WERI-Rb-1 (cell line): Measurements from ENCODE around the gene GRID1.

Experiments used
- DNase-seq: peaks from one replicate; pipeline ENCODE4 v3.0.0-alpha.2; 2020
- H3K27ac ChIP-seq: fragments of 250-450 bp; sonication (Bioruptor Pico); 2 replicates; pipeline ENCODE4 v1.5.1; 2020; ENCODE audit warnings: mild to moderate bottlenecking, moderate library complexity
- H3K27me3 ChIP-seq: fragments of 250-450 bp; sonication (Bioruptor Pico); 2 replicates; pipeline ENCODE4 v1.5.1; 2021; ENCODE audit warnings: mild to moderate bottlenecking, low read depth, moderate library complexity; ENCODE audit not compliant: insufficient read depth, severe bottlenecking
- H3K36me3 ChIP-seq: fragments of 250-450 bp; sonication (Bioruptor Pico); 2 replicates; pipeline ENCODE4 v1.5.1; 2020; ENCODE audit warnings: mild to moderate bottlenecking, moderate library complexity
- H3K4me3 ChIP-seq: 2 replicates; pipeline ENCODE4 v1.5.1; 2011; ENCODE audit warnings: low read depth, mild to moderate bottlenecking, control low read depth, low read length
- H3K9me3 ChIP-seq: fragments of 250-450 bp; sonication (Bioruptor Pico); 2 replicates; pipeline ENCODE4 v1.5.1; 2021; ENCODE audit warnings: mild to moderate bottlenecking, moderate library complexity; ENCODE audit not compliant: severe bottlenecking
- TF ChIP-seq, protein P1 (sequence below): IDR thresholded peaks from 2 replicates; pipeline ENCODE4 v1.5.1; 2011; ENCODE audit warnings: low read depth, mild to moderate bottlenecking, control low read depth, inconsistent platforms, low read length

GRID1 gene

DNA sequence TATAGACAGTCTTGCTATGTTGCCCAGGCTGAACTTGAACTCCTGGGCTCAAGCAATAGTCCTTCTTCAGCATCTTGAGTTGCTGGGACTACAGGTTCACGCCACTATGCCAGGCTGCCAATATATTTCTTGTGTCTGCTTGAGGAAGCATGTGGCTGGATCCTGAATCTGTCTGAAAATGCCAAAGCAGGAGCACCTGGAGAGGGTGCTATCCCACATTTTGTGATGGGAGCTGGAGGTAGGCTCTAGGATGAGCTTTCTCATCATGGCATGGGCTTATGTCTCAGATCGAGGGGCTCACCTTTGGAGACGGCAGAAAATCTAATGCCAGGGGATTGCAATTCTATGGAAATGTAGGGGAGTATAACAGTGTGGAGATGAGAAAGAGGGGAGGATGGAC is 744.2 kb downstream of the GRID1 start:
- no peaks in the 10 kb centered on the region for H3K9me3 ChIP-seq
- no peak overlapping the region for H3K27ac ChIP-seq
- no peaks in the 10 kb centered on the region for H3K27me3 ChIP-seq
- no peaks in the 10 kb centered on the region for H3K36me3 ChIP-seq
- TF ChIP-seq, protein P1, sequence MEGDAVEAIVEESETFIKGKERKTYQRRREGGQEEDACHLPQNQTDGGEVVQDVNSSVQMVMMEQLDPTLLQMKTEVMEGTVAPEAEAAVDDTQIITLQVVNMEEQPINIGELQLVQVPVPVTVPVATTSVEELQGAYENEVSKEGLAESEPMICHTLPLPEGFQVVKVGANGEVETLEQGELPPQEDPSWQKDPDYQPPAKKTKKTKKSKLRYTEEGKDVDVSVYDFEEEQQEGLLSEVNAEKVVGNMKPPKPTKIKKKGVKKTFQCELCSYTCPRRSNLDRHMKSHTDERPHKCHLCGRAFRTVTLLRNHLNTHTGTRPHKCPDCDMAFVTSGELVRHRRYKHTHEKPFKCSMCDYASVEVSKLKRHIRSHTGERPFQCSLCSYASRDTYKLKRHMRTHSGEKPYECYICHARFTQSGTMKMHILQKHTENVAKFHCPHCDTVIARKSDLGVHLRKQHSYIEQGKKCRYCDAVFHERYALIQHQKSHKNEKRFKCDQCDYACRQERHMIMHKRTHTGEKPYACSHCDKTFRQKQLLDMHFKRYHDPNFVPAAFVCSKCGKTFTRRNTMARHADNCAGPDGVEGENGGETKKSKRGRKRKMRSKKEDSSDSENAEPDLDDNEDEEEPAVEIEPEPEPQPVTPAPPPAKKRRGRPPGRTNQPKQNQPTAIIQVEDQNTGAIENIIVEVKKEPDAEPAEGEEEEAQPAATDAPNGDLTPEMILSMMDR, result no peak
- no peak for DNase-seq
- H3K4me3 ChIP-seq, result no peak overlapping the region

DNA sequence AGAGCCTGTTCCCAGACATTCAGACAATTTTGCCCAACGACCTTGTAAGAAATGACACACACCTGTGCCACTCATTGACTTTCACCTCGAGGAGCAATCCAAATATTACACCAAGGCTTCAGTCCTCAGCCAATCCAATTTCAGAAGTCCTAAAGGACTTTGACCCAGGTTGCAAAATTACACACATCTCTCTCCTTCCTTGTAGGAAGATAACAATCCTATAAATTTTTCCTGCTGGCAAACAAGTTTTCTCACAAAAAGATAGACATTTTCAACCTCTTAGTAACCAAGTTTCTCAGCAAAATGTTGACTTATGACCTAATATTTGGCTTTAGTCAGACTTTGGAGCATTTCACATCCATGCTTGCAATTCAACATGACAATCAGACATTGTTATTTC is 745.0 kb downstream of the GRID1 start:
- H3K36me3 ChIP-seq, result no peaks in the 10 kb centered on the region
- TF ChIP-seq, protein P1, result no peak
- no peak overlapping the region for H3K4me3 ChIP-seq
- no peak overlapping the region for H3K27ac ChIP-seq
- H3K9me3 ChIP-seq, result no peaks in the 10 kb centered on the region
- no peaks in the 10 kb centered on the region for H3K27me3 ChIP-seq
- DNase-seq, result no peak

DNA sequence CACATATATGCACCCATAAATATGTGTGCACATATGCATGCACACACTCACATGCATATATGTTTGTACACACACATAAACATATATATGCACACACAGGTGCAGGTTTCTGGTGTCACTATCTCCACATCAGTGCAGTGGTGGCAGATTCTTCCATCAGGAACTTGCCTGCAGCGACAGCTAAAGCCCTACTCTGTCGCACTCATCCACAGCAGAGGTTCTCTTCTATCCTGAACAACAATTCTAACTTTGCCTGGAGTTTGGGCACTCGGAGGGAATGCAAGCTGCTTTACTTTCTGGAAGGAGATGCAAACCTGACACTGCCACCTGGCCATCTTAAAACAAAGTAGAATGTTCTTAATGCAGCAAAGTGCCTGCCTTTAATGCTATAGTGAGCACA is 745.8 kb downstream of the GRID1 start:
- TF ChIP-seq, protein P1, result no peak
- Histone ChIP-seq H3K9me3 (no peaks in the 10 kb centered on the region), H3K27ac (no peak overlapping the region), H3K4me3 (no peak overlapping the region), H3K36me3 (no peaks in the 10 kb centered on the region), H3K27me3 (no peaks in the 10 kb centered on the region)
- no peak for DNase-seq

DNA sequence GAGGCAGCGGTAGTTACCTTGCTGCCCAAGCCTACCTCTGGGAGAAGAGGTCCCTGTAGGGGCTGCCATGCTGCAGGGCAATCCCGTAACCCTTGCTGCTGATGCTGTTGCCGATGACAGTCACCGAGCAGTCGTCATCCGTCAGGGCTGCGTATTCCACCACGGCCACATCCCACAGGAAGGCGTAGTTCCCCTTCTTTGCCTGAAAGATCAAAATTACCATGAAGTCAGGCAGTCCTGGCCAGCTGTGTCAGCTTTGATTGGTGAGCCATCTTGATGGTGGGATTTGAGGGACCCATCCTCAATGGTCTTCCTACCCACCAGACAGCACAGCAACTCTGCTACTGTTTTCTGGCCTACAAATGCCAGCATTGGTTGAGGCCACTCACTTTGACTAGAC is 746.8 kb downstream of the GRID1 start:
- no peak for DNase-seq
- TF ChIP-seq, protein P1, result no peak
- Histone ChIP-seq H3K27ac (no peak overlapping the region), H3K36me3 (no peaks in the 10 kb centered on the region), H3K4me3 (no peak overlapping the region), H3K9me3 (no peaks in the 10 kb centered on the region), H3K27me3 (no peaks in the 10 kb centered on the region)

DNA sequence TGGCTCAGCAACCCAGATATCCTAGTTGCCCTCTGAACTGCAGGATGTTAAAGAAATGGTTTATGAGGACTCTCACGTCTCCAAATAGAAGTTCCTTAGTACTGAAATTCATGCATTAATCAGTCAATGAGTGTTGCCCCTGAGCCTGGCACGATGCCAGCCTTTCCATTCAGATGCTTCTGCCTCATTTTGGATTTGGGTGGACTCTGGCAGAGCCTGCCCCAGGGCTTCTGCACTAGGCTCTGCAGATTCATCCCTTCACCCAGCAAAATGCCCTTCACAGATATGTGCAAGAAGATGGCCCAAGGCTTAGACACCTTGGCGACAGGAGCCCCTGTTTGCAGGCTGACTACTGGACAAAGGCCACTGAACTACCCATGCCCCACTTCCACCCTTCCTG is 747.8 kb downstream of the GRID1 start:
- Histone ChIP-seq H3K9me3 (no peaks in the 10 kb centered on the region), H3K4me3 (no peak overlapping the region), H3K27ac (no peak overlapping the region), H3K27me3 (no peaks in the 10 kb centered on the region), H3K36me3 (no peaks in the 10 kb centered on the region)
- no peak for DNase-seq
- TF ChIP-seq, protein P1, result no peak

DNA sequence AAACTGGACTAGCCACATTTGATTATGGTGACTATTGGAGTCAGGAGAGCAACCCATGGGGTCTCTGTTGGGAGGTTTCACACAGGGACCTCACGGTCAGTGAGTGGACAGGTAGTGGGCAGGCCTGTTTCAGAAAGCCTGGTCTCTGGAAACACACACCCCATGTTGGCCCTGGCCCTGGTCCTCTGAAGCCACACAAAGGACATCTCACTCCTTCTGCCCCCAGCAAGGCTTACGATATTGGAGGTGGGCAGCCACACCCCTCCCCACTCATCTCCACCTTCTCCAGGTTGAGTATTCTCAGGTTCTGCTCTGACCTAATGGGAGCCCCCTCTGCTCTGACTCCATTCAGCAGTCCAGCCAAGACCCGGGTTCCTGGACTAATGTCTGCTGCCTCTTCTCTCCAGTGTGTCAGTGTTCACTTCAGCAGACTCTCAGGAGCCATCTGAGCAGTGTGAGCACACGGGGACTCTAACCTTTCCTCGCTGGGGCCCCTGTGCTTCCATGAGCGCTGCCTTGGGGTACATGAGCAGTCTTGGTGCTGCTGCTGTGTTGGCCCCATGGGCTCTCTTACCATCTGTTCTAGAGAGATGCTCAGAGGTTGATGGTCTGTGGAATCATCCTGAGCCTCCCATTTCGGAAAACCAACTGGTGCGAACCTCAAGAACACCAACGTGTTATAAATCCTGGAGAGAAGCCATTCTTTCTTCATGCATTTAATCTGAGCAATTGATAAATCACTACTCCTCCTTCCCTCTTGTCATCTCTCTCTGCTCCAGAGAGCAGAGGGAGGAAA is 748.6 kb downstream of the GRID1 start:
- TF ChIP-seq, protein P1, result no peak

More for the DNA sequence above, 748.6 kb downstream of the GRID1 start:
- Histone ChIP-seq H3K9me3 (no peaks in the 10 kb centered on the region), H3K4me3 (no peak overlapping the region), H3K27ac (no peak overlapping the region), H3K36me3 (no peaks in the 10 kb centered on the region), H3K27me3 (no peaks in the 10 kb centered on the region)
- no peak for DNase-seq
